Neural progenitor cell (in vitro differentiated cells): ENCODE results near the gene SPTSSB.

ENCODE experiments used
- EZH2 ChIP-seq: fragments of 200-600 bp; sonication (generic); IDR thresholded peaks from 2 replicates; pipeline ENCODE4 v1.6.1; 2017; ENCODE audit warnings: antibody characterized with exemption, mild to moderate bottlenecking, moderate library complexity
- TF ChIP-seq, protein P1 (sequence below): fragments of 200-600 bp; sonication (generic); IDR thresholded peaks from 2 replicates; pipeline ENCODE4 v1.5.1; 2017; ENCODE audit warnings: antibody characterized with exemption, mild to moderate bottlenecking

GRCh38 chr3:161351330-161351729 is 20.0 kb downstream of the SPTSSB start:
- TF ChIP-seq, protein P1, sequence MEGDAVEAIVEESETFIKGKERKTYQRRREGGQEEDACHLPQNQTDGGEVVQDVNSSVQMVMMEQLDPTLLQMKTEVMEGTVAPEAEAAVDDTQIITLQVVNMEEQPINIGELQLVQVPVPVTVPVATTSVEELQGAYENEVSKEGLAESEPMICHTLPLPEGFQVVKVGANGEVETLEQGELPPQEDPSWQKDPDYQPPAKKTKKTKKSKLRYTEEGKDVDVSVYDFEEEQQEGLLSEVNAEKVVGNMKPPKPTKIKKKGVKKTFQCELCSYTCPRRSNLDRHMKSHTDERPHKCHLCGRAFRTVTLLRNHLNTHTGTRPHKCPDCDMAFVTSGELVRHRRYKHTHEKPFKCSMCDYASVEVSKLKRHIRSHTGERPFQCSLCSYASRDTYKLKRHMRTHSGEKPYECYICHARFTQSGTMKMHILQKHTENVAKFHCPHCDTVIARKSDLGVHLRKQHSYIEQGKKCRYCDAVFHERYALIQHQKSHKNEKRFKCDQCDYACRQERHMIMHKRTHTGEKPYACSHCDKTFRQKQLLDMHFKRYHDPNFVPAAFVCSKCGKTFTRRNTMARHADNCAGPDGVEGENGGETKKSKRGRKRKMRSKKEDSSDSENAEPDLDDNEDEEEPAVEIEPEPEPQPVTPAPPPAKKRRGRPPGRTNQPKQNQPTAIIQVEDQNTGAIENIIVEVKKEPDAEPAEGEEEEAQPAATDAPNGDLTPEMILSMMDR, result no peak
- TF ChIP-seq EZH2, result no peak
